ELR (cell line): ENCODE measurements around the gene MS4A2.
"Not testable (repeated sequence)": the region's sequence is repeated elsewhere in the genome, so short reads cannot be mapped to it uniquely, and the experiment has no call there.

Experiments used
- DNase-seq: peaks from one replicate; pipeline ENCODE4 v3.0.0-alpha.2; 2015; ENCODE audit warnings: low read depth

The MS4A2 gene

GRCh38 chr11:60088364-60088763, at the start of gene MS4A2:
TSS of gene MS4A2 (plus strand) at chr11:60088664. CDS start at chr11:60088766, 102 bp downstream.
- no peak for DNase-seq

- DNase-seq, result no peak
These were observed 48.4 kb upstream of the MS4A2 start, which contains the start of gene OOSP2 for GRCh38 chr11:60040109-60040508. TSS of gene OOSP2 (plus strand) at chr11:60040409. CDS start at chr11:60040460, 51 bp downstream.

GRCh38 chr11:60050422-60050821, 38.0 kb upstream of the MS4A2 start:
- DNase-seq, result not testable (repeated sequence)

- DNase-seq, result not testable (repeated sequence)
These were observed 37.6 kb upstream of the MS4A2 start for GRCh38 chr11:60050839-60051238.

GRCh38 chr11:60056349-60056969, 32.0 kb upstream of the MS4A2 start, which contains the start of gene MS4A3:
TSS of gene MS4A3 (plus strand) at chr11:60056665. CDS start at chr11:60061161, 4,496 bp downstream.
- no peak for DNase-seq

- peak; percentile 50 for DNase-seq
These were observed 29.4 kb upstream of the MS4A2 start for GRCh38 chr11:60059052-60059451.

GRCh38 chr11:60059521-60060240, 28.8 kb upstream of the MS4A2 start:
- DNase-seq, result no peak

- no peak for DNase-seq
These were observed 24.4 kb upstream of the MS4A2 start for GRCh38 chr11:60064111-60064510.

- DNase-seq, result no peak
These were observed 22.7 kb upstream of the MS4A2 start for GRCh38 chr11:60065801-60066200.

GRCh38 chr11:60069450-60069849, 19.0 kb upstream of the MS4A2 start:
- DNase-seq, result no peak

- not testable (repeated sequence) for DNase-seq
These were observed 16.8 kb upstream of the MS4A2 start for GRCh38 chr11:60071644-60072043.

GRCh38 chr11:60077216-60077817, 11.1 kb upstream of the MS4A2 start:
- no peak for DNase-seq

- no peak for DNase-seq
These were observed 10.5 kb upstream of the MS4A2 start for GRCh38 chr11:60077981-60078380.

GRCh38 chr11:60078745-60079144, 9.7 kb upstream of the MS4A2 start:
- no peak for DNase-seq

- no peak for DNase-seq
These were observed 7.9 kb upstream of the MS4A2 start for GRCh38 chr11:60080535-60080934.

GRCh38 chr11:60084631-60085273, 3.7 kb upstream of the MS4A2 start:
- no peak for DNase-seq

GRCh38 chr11:60085909-60086308, 2.6 kb upstream of the MS4A2 start:
- no peak for DNase-seq

- no peak for DNase-seq
These were observed 1.2 kb upstream of the MS4A2 start for GRCh38 chr11:60087239-60087638.

- no peak for DNase-seq
These were observed 7.1 kb downstream of the MS4A2 start for GRCh38 chr11:60095477-60096120.

GRCh38 chr11:60097189-60097588, 8.7 kb downstream of the MS4A2 start:
- no peak for DNase-seq

GRCh38 chr11:60098508-60098907, 10.0 kb downstream of the MS4A2 start:
- DNase-seq, result peak; percentile 4

GRCh38 chr11:60100516-60100915, 12.1 kb downstream of the MS4A2 start:
- no peak for DNase-seq
